ENCODE measurements around the gene PIEZO2. TPM values are rescaled to one million over a fixed set of nuclear protein-coding genes. Genes with fewer than 3 reads are reported as not detected.

PIEZO2 gene
- total and polyA plus RNA-seq, 2 of the 8 experiments (the other 6 are each of a cell fraction or from before 2014, with no cell fraction given), result 4.7 to 16.5 TPM

DNA sequence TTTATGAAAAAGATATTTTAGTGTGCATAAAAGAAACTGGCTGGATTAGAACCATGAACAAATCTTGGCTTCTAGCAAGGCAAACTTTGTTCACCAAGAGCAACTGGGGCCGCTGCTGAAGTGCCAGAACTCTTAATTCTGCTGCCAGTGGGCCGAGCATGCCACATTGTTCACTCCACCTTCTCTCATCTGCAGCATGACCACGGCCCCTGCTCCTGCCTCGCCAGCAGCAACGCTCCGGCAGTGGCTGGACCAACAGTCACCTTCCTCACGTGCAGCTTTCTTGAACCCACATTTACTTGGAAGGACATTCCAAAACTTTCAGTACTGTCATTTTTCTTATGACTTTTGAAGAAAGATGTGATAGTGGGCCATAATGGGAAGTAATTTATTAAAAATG is 213.8 kb downstream of the PIEZO2 start:
- no peak overlapping the region for H3K56ac ChIP-seq (replicated peaks; ENCODE audit: insufficient read length, low read depth, low read length)
- no peaks in the 10 kb centered on the region for H3K27me3 ChIP-seq (replicated peaks in 1 of 4; ENCODE audit: control insufficient read depth in 3 of 4, extremely low read depth in 1 of 4, insufficient read depth in 3 of 4, low read length in 3 of 4)
- no peak overlapping the region for H3K4me2 ChIP-seq (ENCODE audit: insufficient read depth in 1 of 2, low read depth in 2 of 2, low read length in 2 of 2)
- no peaks in the 10 kb centered on the region for H3K79me2 ChIP-seq (ENCODE audit: control insufficient read depth in 1 of 2, insufficient read depth in 2 of 2, low read length in 2 of 2)
- DNase-seq (ENCODE audit: low read depth in 1 of 2, low spot score in 2 of 2) (no peak), FAIRE-seq (no peak)
- H3K4me3 ChIP-seq (ENCODE audit: extremely low read depth in 1 of 4, insufficient read depth in 2 of 4, low read depth in 3 of 4, low read length in 4 of 4), result no peak overlapping the region
- H2BK12ac ChIP-seq (ENCODE audit: low read depth, low read length), result no peak overlapping the region
- no peak overlapping the region for H2BK15ac ChIP-seq (ENCODE audit: low read length)
- no peak overlapping the region for H2AFZ ChIP-seq (ENCODE audit: low read length)
- WGBS, 2 experiments (ENCODE audit: extremely low coverage in 1 of 2, insufficient coverage in 1 of 2, insufficient read length in 1 of 2, insufficient replicate concordance in 2 of 2, low coverage in 1 of 2, low lambda C conversion rate in 2 of 2, missing lambda C conversion rate in 1 of 2), result 88% methylated on average over 7 of the region's 7 CpGs; no CpG with 5 or more reads in 1 of the 2 experiments
- H3K79me1 ChIP-seq (ENCODE audit: low read depth, low read length), result no peaks in the 10 kb centered on the region
- H3K4ac ChIP-seq (replicated peaks; ENCODE audit: insufficient read length, low read depth, low read length), result no peak overlapping the region
- H2BK20ac ChIP-seq (ENCODE audit: low read length), result no peak overlapping the region
- CTCF ChIA-PET (ENCODE audit: partially characterized antibody), result no interaction called here
- H3K9me3 ChIP-seq (ENCODE audit: insufficient read depth in 2 of 2, low read depth in 1 of 2, low read length in 1 of 2), result no peaks in the 10 kb centered on the region
- H3K23ac ChIP-seq (ENCODE audit: insufficient read length), result no peak overlapping the region
- no peak overlapping the region for H2BK5ac ChIP-seq (ENCODE audit: low read depth, low read length)
- no peak overlapping the region for H3K27ac ChIP-seq (ENCODE audit: low read depth, low read length)
- H2BK120ac ChIP-seq (replicated peaks; ENCODE audit: low read depth, low read length), result no peak overlapping the region
- no peaks in the 10 kb centered on the region; the same call in 1 of the 2 replicates for H3K23me2 ChIP-seq (ENCODE audit: low read depth, low read length)
- no peak overlapping the region for H4K8ac ChIP-seq (ENCODE audit: extremely low read depth, insufficient read depth, low read length)
- no peaks in the 10 kb centered on the region for H4K20me1 ChIP-seq (replicated peaks in 1 of 2; ENCODE audit: control insufficient read depth in 1 of 2, insufficient read depth in 2 of 2, low read length in 2 of 2)
- no peak for TF ChIP-seq KDM5A (IDR thresholded peaks at IDR 0.05; ENCODE audit: low read length)
- no peak for TF ChIP-seq SP1 (IDR thresholded peaks at IDR 0.05; ENCODE audit: low read depth, low read length)
- no peak for TF ChIP-seq KDM1A (IDR thresholded peaks at IDR 0.05; ENCODE audit: borderline replicate concordance, low read length)
- TF ChIP-seq BRCA1 (IDR thresholded peaks at IDR 0.05; ENCODE audit: low read depth, low read length), result no peak
- TF ChIP-seq SP4 (IDR thresholded peaks at IDR 0.05; ENCODE audit: low read length), result no peak
- no peak for TF ChIP-seq FOSL1 (IDR thresholded peaks at IDR 0.05; ENCODE audit: insufficient read depth, low read depth, low read length)
- no peak for TF ChIP-seq SRF (IDR thresholded peaks at IDR 0.05; ENCODE audit: low read depth, low read length)
- no peak overlapping the region for H2AK5ac ChIP-seq (ENCODE audit: low read depth, low read length)
- no peak overlapping the region for H4K5ac ChIP-seq (ENCODE audit: insufficient read length, low read depth, low read length)
- no peak overlapping the region for H3K18ac ChIP-seq (ENCODE audit: extremely low read depth, low read length)
- no peaks in the 10 kb centered on the region for H3K36me3 ChIP-seq (ENCODE audit: control insufficient read depth in 2 of 4, insufficient read depth in 4 of 4, low read length in 3 of 4)
- POLR2A ChIA-PET (ENCODE audit: partially characterized antibody), result no interaction called here
- H3K14ac ChIP-seq (ENCODE audit: insufficient read length), result no peak overlapping the region
- H3K9ac ChIP-seq (replicated peaks in 1 of 4; ENCODE audit: extremely low read depth in 1 of 4, low read depth in 3 of 4, low read length in 3 of 4), result no peak overlapping the region
- peaks cover 2 to 7% (median 5%) of the 10 kb centered on the region in 4 experiments; a peak in 5 of 7 replicates for H3K4me1 ChIP-seq (replicated peaks in 1 of 4; ENCODE audit: control insufficient read depth in 3 of 4, insufficient read depth in 4 of 4, low read length in 3 of 4)
- no peak overlapping the region for H4K91ac ChIP-seq (replicated peaks; ENCODE audit: insufficient read length, low read length)
